GM19324 (cell line): ENCODE results near the gene ARL4D.
"Not testable (repeated sequence)": the region's sequence is repeated elsewhere in the genome, so short reads cannot be mapped to it uniquely, and the experiment has no call there.

ENCODE experiments used
- ATAC-seq: cut with Tn5 transposase; IDR thresholded peaks from one replicate; pipeline ENCODE4 v1.9.1; 2021; ENCODE audit warnings: mild to moderate bottlenecking, moderate library complexity; ENCODE audit not compliant: unreplicated experiment, low FRiP score

The ARL4D gene

GRCh38 chr17:43368740-43369506 lies 29.9 kb upstream of the ARL4D start:
- ATAC-seq = peak; percentile 24

GRCh38 chr17:43369986-43370385 lies 28.8 kb upstream of the ARL4D start:
- no peak for ATAC-seq

- no peak for ATAC-seq
These were observed 27.5 kb upstream of the ARL4D start for GRCh38 chr17:43371227-43371821.

GRCh38 chr17:43372273-43372911 lies 26.4 kb upstream of the ARL4D start:
- no peak for ATAC-seq

- ATAC-seq = no peak
These were observed 25.4 kb upstream of the ARL4D start for GRCh38 chr17:43373356-43373755.

- not testable (repeated sequence) for ATAC-seq
These were observed 22.9 kb upstream of the ARL4D start for GRCh38 chr17:43375915-43376314.

- ATAC-seq = no peak
These were observed 21.6 kb upstream of the ARL4D start for GRCh38 chr17:43377056-43377810.

- no peak for ATAC-seq
These were observed 20.0 kb upstream of the ARL4D start for GRCh38 chr17:43378766-43379165.

GRCh38 chr17:43380307-43380706 lies 18.5 kb upstream of the ARL4D start:
- ATAC-seq = no peak

- no peak for ATAC-seq
These were observed 17.6 kb upstream of the ARL4D start for GRCh38 chr17:43381204-43381603.

GRCh38 chr17:43381621-43382020 lies 17.2 kb upstream of the ARL4D start:
- ATAC-seq = no peak

GRCh38 chr17:43382776-43383175 lies 16.0 kb upstream of the ARL4D start:
- ATAC-seq = no peak

GRCh38 chr17:43383372-43383771 lies 15.4 kb upstream of the ARL4D start:
- ATAC-seq = no peak

GRCh38 chr17:43383826-43384475 lies 14.8 kb upstream of the ARL4D start:
- no peak for ATAC-seq

GRCh38 chr17:43384476-43384862 lies 14.3 kb upstream of the ARL4D start:
- no peak for ATAC-seq

GRCh38 chr17:43385046-43385831 lies 13.6 kb upstream of the ARL4D start:
- no peak for ATAC-seq

GRCh38 chr17:43388359-43389045 lies 10.3 kb upstream of the ARL4D start:
- ATAC-seq = peak; percentile 80

GRCh38 chr17:43389046-43389947 lies 9.5 kb upstream of the ARL4D start:
- no peak for ATAC-seq
